Neural progenitor cell (in vitro differentiated cells): ENCODE results near the gene VANGL2. TPM values are rescaled to one million over a fixed set of nuclear protein-coding genes. Genes with fewer than 3 reads are reported as not detected.
A peak's percentile ranks its signal among the peaks of the same experiment; 100 is the strongest.

ENCODE experiments used
- DNase-seq: peaks from one replicate; pipeline ENCODE4 v3.0.0-alpha.2; 2016; ENCODE audit warnings: low spot score
- H2AFZ ChIP-seq: fragments of 200-600 bp; sonication (generic); replicated peaks from 2 replicates; pipeline ENCODE4 v1.6.1; 2016; ENCODE audit warnings: antibody characterized with exemption
- H3F3A ChIP-seq: fragments of 200-600 bp; sonication (generic); 2 replicates; pipeline ENCODE4 v1.6.1; 2016; ENCODE audit warnings: antibody characterized with exemption, low read depth
- H3K27ac ChIP-seq: fragments of 200-600 bp; sonication (generic); 2 replicates; pipeline ENCODE4 v1.5.1; 2016; ENCODE audit warnings: mild to moderate bottlenecking
- H3K27me3 ChIP-seq: fragments of 200-600 bp; sonication (generic); 2 replicates; pipeline ENCODE4 v1.6.1; 2016; ENCODE audit warnings: mild to moderate bottlenecking, moderate library complexity
- H3K36me3 ChIP-seq: fragments of 200-600 bp; sonication (generic); 2 replicates; pipeline ENCODE4 v1.5.1; 2016
- H3K4me1 ChIP-seq: fragments of 200-600 bp; sonication (generic); 2 replicates; pipeline ENCODE4 v1.6.1; 2016; ENCODE audit warnings: mixed run types
- H3K4me2 ChIP-seq: fragments of 200-600 bp; sonication (generic); 2 replicates; pipeline ENCODE4 v1.6.1; 2016
- H3K4me3 ChIP-seq: fragments of 200-600 bp; sonication (generic); 2 replicates; pipeline ENCODE4 v1.5.1; 2016
- H3K79me2 ChIP-seq: fragments of 200-600 bp; sonication (generic); 2 replicates; pipeline ENCODE4 v1.6.1; 2016; ENCODE audit warnings: low read depth
- H3K9ac ChIP-seq: fragments of 200-600 bp; sonication (generic); 2 replicates; pipeline ENCODE4 v1.6.1; 2016
- H3K9me3 ChIP-seq: fragments of 200-600 bp; sonication (generic); 2 replicates; pipeline ENCODE4 v1.5.1; 2016; ENCODE audit warnings: low read depth
- H4K20me1 ChIP-seq: fragments of 200-600 bp; sonication (generic); 2 replicates; pipeline ENCODE4 v1.6.1; 2016; ENCODE audit warnings: low read depth
- H3K27ac Mint-ChIP-seq: 3 replicates; pipeline ENCODE4 v1.8.0; 2021; ENCODE audit warnings: mixed read lengths
- H3K27me3 Mint-ChIP-seq: 2 replicates; pipeline ENCODE4 v1.8.0; 2022; ENCODE audit warnings: low read depth, mild to moderate bottlenecking, inconsistent platforms, moderate library complexity, mixed read lengths; ENCODE audit not compliant: insufficient read depth
- H3K36me3 Mint-ChIP-seq: 3 replicates; pipeline ENCODE4 v1.8.0; 2021; ENCODE audit warnings: mixed read lengths
- H3K4me1 Mint-ChIP-seq: 3 replicates; pipeline ENCODE4 v1.8.0; 2021; ENCODE audit warnings: mixed read lengths
- H3K4me3 Mint-ChIP-seq: 3 replicates; pipeline ENCODE4 v1.8.0; 2021; ENCODE audit warnings: mild to moderate bottlenecking, moderate library complexity, mixed read lengths
- H3K9me3 Mint-ChIP-seq: 3 replicates; pipeline ENCODE4 v1.8.0; 2020; ENCODE audit warnings: mixed read lengths
- CTCF ChIP-seq: fragments of 200-600 bp; sonication (generic); IDR thresholded peaks from 2 replicates; pipeline ENCODE4 v1.5.1; 2017; ENCODE audit warnings: antibody characterized with exemption, mild to moderate bottlenecking
- EZH2 ChIP-seq: fragments of 200-600 bp; sonication (generic); IDR thresholded peaks from 2 replicates; pipeline ENCODE4 v1.6.1; 2017; ENCODE audit warnings: antibody characterized with exemption, mild to moderate bottlenecking, moderate library complexity
- EZH2phosphoT487 ChIP-seq: fragments of 200-600 bp; sonication (generic); IDR thresholded peaks from 2 replicates; pipeline ENCODE4 v1.6.1; 2017; ENCODE audit warnings: antibody characterized with exemption
- total RNA-seq: library from RNA; depleted of rRNA; stranded (reverse); fragments of >200 nt; gene quantifications from 2 replicates; pipeline ENCODE4 v1.2.3, GENCODE V29; 2015; ENCODE audit warnings: low replicate concordance

The VANGL2 gene
- total RNA-seq, 1 donor from 2014 or later: 23.0 TPM

GRCh38 chr1:160438935-160439334 lies 38.6 kb downstream of the VANGL2 start:
- Histone ChIP-seq H3K9ac (no peak overlapping the region), H3K4me1 (no peaks in the 10 kb centered on the region), H3F3A (no peaks in the 10 kb centered on the region), H3K4me2 (no peak overlapping the region), H3K27me3 (no peaks in the 10 kb centered on the region), H3K36me3 (no peaks in the 10 kb centered on the region), H3K79me2 (no peaks in the 10 kb centered on the region), H4K20me1 (no peaks in the 10 kb centered on the region), H3K4me3 (no peak overlapping the region), H3K27ac (no peak overlapping the region), H2AFZ (peak overlapping the region; percentile 48), H3K9me3 (no peaks in the 10 kb centered on the region)
- TF ChIP-seq CTCF: no peak
- no peak for TF ChIP-seq EZH2
- TF ChIP-seq EZH2phosphoT487: no peak
- no peak overlapping the region for H3K4me3 Mint-ChIP-seq
- no peaks in the 10 kb centered on the region for H3K36me3 Mint-ChIP-seq
- no peaks in the 10 kb centered on the region for H3K9me3 Mint-ChIP-seq
- H3K4me1 Mint-ChIP-seq: no peaks in the 10 kb centered on the region
- DNase-seq: no peak
- H3K27me3 Mint-ChIP-seq: no peaks in the 10 kb centered on the region
- H3K27ac Mint-ChIP-seq: no peak overlapping the region

GRCh38 chr1:160439718-160440117 lies 39.4 kb downstream of the VANGL2 start:
- H3K27ac Mint-ChIP-seq: no peak overlapping the region
- no peak overlapping the region for H3K4me3 ChIP-seq
- H3K9me3 Mint-ChIP-seq: no peaks in the 10 kb centered on the region
- no peaks in the 10 kb centered on the region for H3K4me1 Mint-ChIP-seq
- DNase-seq: no peak
- H3K79me2 ChIP-seq: no peaks in the 10 kb centered on the region
- no peaks in the 10 kb centered on the region for H3K9me3 ChIP-seq
- H3K27me3 Mint-ChIP-seq: no peaks in the 10 kb centered on the region
- H3K4me1 ChIP-seq: no peaks in the 10 kb centered on the region
- no peak overlapping the region for H3K4me2 ChIP-seq
- H3K27me3 ChIP-seq: no peaks in the 10 kb centered on the region
- H3K9ac ChIP-seq: no peak overlapping the region
- H3F3A ChIP-seq: no peaks in the 10 kb centered on the region
- H3K27ac ChIP-seq: no peak overlapping the region
- H3K36me3 Mint-ChIP-seq: no peaks in the 10 kb centered on the region
- TF ChIP-seq EZH2phosphoT487 (no peak), EZH2 (no peak), CTCF (no peak)
- H3K36me3 ChIP-seq: no peaks in the 10 kb centered on the region
- no peaks in the 10 kb centered on the region for H4K20me1 ChIP-seq
- H3K4me3 Mint-ChIP-seq: no peak overlapping the region
- H2AFZ ChIP-seq: no peak overlapping the region

GRCh38 chr1:160446945-160447600 lies 46.7 kb downstream of the VANGL2 start:
- H3K9ac ChIP-seq: no peak overlapping the region
- no peaks in the 10 kb centered on the region for H4K20me1 ChIP-seq
- no peaks in the 10 kb centered on the region for H3K27me3 ChIP-seq
- Mint-ChIP-seq H3K4me1 (no peaks in the 10 kb centered on the region), H3K27ac (no peak overlapping the region), H3K9me3 (no peaks in the 10 kb centered on the region), H3K36me3 (no peaks in the 10 kb centered on the region), H3K27me3 (peaks cover 3% of the 10 kb centered on the region), H3K4me3 (no peak overlapping the region)
- TF ChIP-seq EZH2phosphoT487 (no peak), CTCF (no peak), EZH2 (no peak)
- no peaks in the 10 kb centered on the region for H3K9me3 ChIP-seq
- H3K4me2 ChIP-seq: no peak overlapping the region
- no peak overlapping the region for H3K27ac ChIP-seq
- no peaks in the 10 kb centered on the region for H3K36me3 ChIP-seq
- no peaks in the 10 kb centered on the region for H3F3A ChIP-seq
- H3K4me1 ChIP-seq: no peaks in the 10 kb centered on the region
- no peaks in the 10 kb centered on the region for H3K79me2 ChIP-seq
- DNase-seq: no peak
- H3K4me3 ChIP-seq: no peak overlapping the region
- no peak overlapping the region for H2AFZ ChIP-seq
